NAMALWA (cell line): ENCODE measurements around the gene PALS2.

Experiments
- DNase-seq: peaks from one replicate; pipeline ENCODE4 v3.0.0-alpha.2; 2015; ENCODE audit warnings: low spot score

The PALS2 gene

DNA sequence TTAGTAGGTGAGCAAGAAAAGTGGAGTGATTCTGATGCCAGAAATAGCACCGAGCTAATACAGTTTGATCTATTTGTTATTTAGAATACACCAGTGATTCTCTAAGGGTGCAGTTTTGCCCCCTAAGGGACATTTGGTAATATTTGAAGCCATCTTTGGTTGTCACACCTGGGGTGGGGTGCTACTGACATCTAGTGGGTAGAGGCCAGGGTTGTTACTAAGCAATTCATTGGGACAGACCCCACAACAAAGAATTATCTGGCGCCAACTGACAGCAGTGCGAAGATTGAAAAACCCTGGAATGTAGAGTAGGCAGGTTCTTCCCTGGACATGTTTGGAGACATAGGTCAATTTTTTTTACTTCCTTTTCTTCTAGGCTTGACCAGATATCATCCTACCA lies 14.6 kb downstream of the PALS2 start:
- DNase-seq: peak; percentile 88

DNA sequence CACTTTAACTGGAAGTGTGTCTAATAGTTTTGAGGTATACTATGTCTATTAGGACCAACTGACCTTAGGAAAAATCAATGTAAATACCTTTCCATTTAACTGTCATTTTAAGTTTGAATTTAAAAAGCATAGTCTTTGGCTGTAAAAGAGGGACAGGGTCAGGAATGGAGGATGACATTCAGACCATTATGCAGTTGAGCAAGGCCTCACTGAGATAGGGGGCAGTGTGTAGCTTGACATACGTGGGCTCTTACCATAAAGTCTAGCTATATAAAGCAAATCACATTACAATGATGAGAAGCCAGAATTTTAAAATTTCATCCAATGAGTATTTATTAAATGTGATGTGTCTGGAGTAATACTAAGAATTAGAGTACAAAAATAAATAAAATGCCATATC lies 17.9 kb downstream of the PALS2 start:
- DNase-seq: no peak

DNA sequence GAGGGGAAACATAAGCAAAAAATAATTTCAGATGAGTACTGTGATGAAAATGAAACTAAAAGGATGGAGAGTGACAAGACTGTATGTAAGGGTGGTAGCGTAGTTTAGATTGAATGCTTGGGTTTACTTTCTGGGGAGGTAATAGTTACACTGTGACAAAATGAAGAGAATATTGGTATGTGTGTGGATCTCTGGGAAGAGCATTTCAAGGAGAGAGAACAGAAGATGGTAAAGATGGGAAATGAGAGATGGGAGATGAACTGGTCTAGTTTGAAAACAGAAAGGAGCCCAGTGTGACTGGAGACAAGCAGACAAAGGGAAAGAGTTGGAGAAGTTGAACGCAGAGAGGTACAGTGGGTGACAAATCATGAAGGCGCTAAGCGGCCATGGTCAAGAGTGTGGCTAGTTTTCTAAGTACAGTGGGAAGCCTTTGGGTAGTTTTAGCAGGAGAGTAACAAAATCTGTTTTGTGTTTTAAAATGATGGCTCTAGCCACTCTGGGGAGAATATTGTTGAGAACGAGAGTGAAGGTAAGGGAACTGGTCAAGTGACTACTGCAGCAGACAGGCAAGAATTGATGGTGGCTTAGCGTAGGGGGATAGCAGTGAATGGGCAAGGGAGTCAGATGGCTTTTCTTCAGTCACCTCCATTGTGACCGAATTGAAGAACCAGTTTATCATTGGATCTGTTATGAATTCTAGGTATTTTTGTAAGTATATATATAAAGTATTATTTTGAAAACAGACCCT lies 22.6 kb downstream of the PALS2 start:
- DNase-seq: no peak

DNA sequence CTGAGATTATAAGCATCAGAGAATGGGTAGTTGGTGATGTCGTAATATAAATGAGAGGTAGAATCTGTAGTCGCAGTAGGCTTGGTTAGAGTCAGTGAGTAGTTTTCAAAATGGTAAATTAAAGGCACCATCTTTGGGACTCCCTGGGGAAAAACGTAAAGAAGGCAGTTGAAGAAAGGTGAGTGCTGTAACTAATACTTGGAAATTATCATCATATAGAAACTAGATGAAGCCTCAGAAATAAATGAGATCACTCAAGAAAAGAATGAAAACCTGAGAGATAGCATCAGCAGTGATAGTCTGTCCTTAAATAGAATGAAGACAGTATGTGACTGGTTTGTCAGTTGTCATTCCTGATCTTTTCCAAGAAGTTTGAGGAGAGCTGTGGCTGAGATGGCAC lies 23.8 kb downstream of the PALS2 start:
- no peak for DNase-seq

DNA sequence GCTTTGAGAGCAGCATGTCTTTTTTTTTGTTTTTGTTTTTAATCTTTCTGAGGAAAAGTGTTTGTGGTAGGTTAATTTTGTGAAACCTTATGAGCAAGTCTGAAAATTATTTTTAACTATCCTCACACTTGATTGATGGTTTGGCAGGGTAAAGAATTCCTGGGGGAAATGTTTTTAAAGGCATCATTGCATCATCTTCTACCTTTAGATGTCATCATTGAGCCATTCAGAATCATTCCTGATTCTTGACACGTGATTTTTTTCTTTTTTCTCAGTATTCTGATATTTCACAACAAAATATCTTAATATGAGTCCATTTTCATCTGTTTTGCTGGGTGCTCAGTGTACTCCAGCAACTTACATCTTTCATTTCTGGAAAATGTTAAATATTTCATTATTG lies 28.3 kb downstream of the PALS2 start:
- DNase-seq: no peak

DNA sequence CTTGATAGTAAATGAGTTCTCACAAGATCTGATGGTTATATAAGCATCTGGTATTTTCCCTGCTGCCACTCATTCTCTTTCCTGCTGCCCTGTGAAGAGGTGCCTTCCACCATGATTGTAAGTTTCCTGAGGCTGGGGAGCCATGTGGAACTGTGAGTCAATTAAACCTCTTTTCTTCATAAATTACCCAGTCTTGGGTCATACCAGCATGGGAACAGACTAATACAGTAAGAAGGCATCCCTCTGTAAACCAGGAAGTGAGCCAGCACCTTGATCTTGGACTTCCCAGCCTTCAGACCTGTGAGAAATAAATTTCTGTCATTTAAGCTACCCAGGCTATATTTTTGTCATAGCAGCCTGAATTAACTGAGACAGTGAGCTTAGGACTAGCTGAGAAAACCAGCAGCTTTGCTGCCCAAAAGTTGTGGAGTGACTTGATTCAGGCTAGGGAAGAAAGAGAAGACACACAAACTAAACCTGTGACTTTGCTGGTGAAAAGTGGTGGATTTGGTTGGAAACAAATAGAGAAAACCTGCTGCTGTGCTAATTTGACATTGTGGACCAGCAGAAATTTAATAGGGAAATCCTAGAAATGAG lies 29.7 kb downstream of the PALS2 start:
- no peak for DNase-seq

DNA sequence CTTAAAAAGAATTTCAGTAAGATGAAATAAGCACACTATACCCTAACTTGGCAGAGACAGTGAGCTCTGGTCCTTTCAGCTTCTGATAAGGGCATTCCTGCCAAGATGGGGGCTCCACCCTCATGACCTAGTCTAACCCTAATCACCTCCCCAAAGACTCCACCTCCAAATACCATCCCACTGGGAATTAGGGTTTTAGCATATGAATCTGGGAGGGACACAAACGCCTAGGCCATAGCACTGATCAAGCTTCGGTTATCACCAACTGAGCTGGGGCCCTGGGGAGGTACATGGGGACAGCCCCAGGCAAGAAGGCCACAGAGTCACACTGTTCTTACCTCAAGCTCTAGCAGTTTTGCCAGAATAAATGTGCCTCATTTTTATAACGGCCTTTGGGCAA lies 31.4 kb downstream of the PALS2 start:
- no peak for DNase-seq

DNA sequence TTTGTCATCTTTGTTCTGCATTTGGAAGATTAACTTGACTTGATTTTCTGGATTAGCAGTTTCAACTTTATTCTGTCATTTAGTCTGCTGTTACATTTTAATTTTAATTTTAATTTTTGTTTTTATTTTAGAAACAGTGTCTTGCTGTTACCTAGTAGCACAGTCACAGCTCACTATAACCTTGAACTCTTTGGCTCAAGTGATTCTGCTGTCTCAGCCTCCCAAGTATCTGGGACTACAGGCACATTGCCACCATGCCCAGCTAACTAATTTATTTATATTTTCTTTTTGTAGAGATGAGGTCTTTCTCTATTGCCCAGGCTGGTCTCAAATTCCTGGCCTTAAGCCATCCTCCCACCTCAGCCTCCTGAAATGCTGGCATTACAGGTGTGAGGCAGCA lies 35.3 kb downstream of the PALS2 start:
- no peak for DNase-seq

DNA sequence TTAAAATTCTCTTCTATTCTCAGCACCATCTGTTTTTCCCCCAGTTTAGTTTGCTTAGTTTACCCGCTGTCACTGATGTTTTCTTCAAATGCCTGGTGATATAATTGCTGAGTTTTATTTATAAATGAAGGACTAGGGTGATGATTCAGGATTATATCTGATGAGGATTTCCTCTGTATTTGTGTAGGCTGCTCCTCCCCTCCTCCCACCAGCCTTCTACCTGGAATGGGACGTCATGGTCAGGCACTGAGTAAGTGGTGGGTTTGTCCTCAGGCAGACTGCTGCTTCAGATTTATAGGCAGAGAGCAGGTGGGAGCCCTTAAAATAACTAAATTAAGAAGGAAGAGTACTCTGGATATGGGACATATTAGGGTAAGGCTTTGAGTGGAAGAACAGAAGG lies 35.8 kb downstream of the PALS2 start:
- DNase-seq: no peak

DNA sequence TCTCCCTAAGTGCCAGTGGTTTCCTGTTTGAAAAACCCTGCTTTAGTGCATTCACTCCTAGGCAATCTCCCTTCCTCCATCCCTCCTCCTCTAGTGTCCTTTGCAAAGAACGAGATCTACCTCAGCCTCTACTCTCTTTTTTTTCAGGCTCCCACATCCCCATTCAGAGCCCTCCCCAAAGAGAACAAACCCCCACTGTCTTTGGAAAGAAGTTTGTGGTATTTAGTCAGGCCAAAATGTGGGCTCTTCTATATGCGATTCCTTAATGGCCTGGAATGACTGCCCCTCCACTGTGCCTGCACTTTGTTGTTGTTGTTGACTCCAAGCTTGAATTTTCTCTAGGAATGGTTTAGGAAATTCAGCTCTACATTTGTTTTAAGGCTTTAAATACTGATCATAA lies 36.3 kb downstream of the PALS2 start:
- DNase-seq: no peak

DNA sequence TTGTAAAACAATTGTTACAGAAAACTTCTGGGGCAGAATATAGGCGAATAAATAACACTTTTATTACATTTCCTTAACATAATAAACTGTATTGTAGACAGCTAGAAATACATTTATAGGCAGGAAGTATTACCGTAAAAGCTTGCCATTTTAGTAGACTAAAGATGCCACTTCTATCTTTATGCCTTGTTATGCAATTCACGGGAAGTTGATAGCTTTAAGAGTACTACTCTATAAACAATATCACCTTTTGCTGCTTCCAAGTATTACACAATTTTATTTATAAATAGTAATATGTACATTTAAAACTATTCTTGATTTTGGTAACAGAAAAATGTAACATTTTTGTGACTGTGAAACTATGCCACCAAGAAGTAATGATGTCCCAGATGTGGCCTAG lies 37.9 kb downstream of the PALS2 start:
- no peak for DNase-seq

DNA sequence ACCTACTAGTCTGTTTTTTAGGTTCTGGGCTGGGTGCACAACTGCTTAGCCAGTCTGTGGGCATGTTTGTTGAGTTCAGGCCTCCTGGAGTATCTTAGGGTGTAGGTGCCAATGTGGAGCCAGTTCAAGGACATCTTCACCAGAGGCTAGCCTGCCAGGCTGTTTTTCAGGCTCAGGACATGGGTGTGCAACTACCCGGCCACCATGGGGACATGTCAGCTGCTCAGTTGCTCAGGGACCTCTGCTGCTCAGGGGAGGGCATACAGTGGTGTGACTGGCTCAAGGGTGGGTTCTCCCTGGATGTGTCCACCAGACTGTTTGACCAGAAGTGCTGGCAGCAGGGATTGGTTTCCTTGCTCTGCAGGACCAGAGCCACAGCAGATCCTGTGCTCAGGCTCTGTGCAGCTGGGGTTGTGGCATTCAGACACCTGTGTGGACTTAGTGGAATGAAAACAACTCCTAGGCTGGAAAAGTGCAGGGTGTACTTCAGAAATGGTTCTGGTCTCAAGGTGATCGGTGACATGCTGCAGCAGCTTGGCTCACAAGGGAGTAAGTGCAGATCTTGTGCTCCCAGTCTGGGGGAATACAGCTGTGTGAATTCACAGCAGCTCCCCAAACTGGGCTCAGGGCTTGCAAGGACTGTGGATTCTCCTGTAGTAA lies 44.8 kb downstream of the PALS2 start:
- DNase-seq: no peak

DNA sequence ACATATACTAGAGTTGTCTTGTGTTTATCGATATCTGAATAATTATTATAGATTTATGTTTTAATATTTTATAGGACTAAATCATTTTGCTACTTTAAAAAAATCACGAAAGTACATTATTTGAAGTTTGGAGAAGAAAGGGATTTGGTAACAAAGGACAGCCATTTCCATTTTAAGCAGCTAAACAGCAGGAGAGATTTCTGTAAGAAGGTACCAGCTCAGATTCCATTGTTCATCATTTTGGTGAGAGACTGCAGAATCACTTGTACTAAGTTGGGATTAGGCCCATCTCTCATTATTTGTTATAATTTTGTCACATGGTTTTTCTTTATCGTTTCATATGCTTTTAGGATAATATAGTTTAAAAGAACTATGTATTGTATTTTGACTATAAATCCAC lies 46.7 kb downstream of the PALS2 start:
- no peak for DNase-seq

DNA sequence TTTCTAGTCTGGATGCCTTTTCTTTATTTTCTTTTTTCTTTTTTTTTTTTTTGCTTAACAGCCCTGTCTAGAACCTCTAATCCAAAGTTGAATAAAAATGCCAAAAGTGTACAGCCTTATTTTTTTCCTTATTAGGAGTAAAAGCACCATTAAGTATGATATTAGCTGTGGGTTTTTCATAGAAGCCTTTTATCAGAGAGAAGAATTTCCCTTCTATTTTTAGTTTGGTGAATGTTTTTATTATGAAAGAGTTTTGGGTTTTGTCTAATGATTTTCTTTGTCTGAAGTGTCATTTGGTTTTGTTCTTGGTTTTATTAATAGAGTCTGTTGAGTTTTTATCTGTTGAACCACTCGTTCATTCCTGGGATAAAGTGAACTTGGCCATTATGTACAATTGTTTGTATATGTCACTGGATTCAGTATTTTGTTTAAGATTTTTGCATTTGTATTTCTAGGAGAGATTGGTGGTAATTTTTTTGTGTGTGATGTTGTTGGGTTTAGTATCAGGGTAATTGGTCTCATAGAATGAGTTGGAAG lies 49.5 kb downstream of the PALS2 start:
- no peak for DNase-seq
